Fibroblast of villous mesenchyme (primary cell): ENCODE results near the gene SLC39A10. TPM values are rescaled to one million over a fixed set of nuclear protein-coding genes. Genes with fewer than 3 reads are reported as not detected.

Source experiments
- DNase-seq: peaks from one replicate; pipeline ENCODE4 v3.0.0-alpha.2; 2010; ENCODE audit warnings: low read depth
- H3K4me3 ChIP-seq: 2 replicates; pipeline ENCODE4 v1.5.1; 2011; ENCODE audit warnings: low read depth, mild to moderate bottlenecking, low read length
- CTCF ChIP-seq: IDR thresholded peaks from 2 replicates; pipeline ENCODE4 v1.5.1; 2012; ENCODE audit warnings: low read depth, mild to moderate bottlenecking, low read length; ENCODE audit not compliant: insufficient read depth
- total RNA-seq: library from RNA; depleted of rRNA; stranded (reverse); fragments of >200 nt; gene quantifications from 2 replicates; pipeline ENCODE4 v1.2.3, GENCODE V29; 2012

SLC39A10 gene
- total RNA-seq, 1 donor = 73.8 TPM

GRCh38 chr2:195652911-195653310 is 4.1 kb upstream of the SLC39A10 start:
- no peak overlapping the region for H3K4me3 ChIP-seq
- DNase-seq = peak; percentile 58
- no peak for TF ChIP-seq CTCF

- H3K4me3 ChIP-seq = peak overlapping the region; percentile 14
- no peak for DNase-seq
- no peak for TF ChIP-seq CTCF
Measured at GRCh38 chr2:195656161-195656858, 716 bp upstream of the SLC39A10 start.

- no peak for TF ChIP-seq CTCF
- peak; percentile 91 for DNase-seq
- H3K4me3 ChIP-seq = peak overlapping the region; percentile 88
Measured at GRCh38 chr2:195657634-195658540, 861 bp downstream of the SLC39A10 start.

- peak overlapping the region; percentile 88 for H3K4me3 ChIP-seq
- peak; percentile 79 for DNase-seq
- TF ChIP-seq CTCF = no peak
Measured at GRCh38 chr2:195658541-195658890, 1.5 kb downstream of the SLC39A10 start.

- peak; percentile 35 for DNase-seq
- H3K4me3 ChIP-seq = peak overlapping the region; percentile 88
- no peak for TF ChIP-seq CTCF
Measured at GRCh38 chr2:195659114-195659513, 2.1 kb downstream of the SLC39A10 start.

- peak; percentile 86 for DNase-seq
- peak; percentile 76 for TF ChIP-seq CTCF
- H3K4me3 ChIP-seq = peak overlapping the region; percentile 88
Measured at GRCh38 chr2:195659982-195660890, 3.2 kb downstream of the SLC39A10 start.
